ENCODE results near the gene ANO8. TPM values are rescaled to one million over a fixed set of nuclear protein-coding genes. Genes with fewer than 3 reads are reported as not detected.

The ANO8 gene
- total RNA-seq, 1 experiment from 2014 or later: 12.1 TPM

- Histone ChIP-seq H3K4me3 (ENCODE audit: low read length) (peak overlapping the region; percentile 93), H2AFZ (ENCODE audit: low read length) (peak overlapping the region; percentile 78), H3K36me3 (ENCODE audit: low read depth, low read length) (peaks cover 8% of the 10 kb centered on the region), H3K9me2 (replicated peaks; ENCODE audit: low read length) (no peaks in the 10 kb centered on the region), H3K9me3 (ENCODE audit: low read length) (no peaks in the 10 kb centered on the region), H3K4me1 (ENCODE audit: insufficient read depth, low read length) (peaks cover 18% of the 10 kb centered on the region), H3K27ac (ENCODE audit: low read length) (no peak overlapping the region), H3F3A (ENCODE audit: low read length, unreplicated experiment) (no peaks in the 10 kb centered on the region), H3K4me2 (ENCODE audit: low read length) (peak overlapping the region; percentile 93), H4K20me1 (ENCODE audit: low read length) (no peaks in the 10 kb centered on the region), H3K79me2 (ENCODE audit: low read length) (peaks cover 22% of the 10 kb centered on the region), H3K9ac (ENCODE audit: low read length) (peak overlapping the region; percentile 85; the same call in 1 of the 2 replicates), H3K27me3 (ENCODE audit: low read length) (no peaks in the 10 kb centered on the region)
- intact Hi-C loops (cut with micrococcal nuclease): no loop called here
- DNase-seq (peak; percentile 21), ATAC-seq (no peak)
- no peak for TF ChIP-seq EZH2 (IDR thresholded peaks at IDR 0.05; ENCODE audit: low read length, unreplicated experiment)
- TF ChIP-seq EZH2phosphoT487 (IDR thresholded peaks at IDR 0.05; ENCODE audit: borderline replicate concordance, low read length): no peak
- TF ChIP-seq, protein P1, sequence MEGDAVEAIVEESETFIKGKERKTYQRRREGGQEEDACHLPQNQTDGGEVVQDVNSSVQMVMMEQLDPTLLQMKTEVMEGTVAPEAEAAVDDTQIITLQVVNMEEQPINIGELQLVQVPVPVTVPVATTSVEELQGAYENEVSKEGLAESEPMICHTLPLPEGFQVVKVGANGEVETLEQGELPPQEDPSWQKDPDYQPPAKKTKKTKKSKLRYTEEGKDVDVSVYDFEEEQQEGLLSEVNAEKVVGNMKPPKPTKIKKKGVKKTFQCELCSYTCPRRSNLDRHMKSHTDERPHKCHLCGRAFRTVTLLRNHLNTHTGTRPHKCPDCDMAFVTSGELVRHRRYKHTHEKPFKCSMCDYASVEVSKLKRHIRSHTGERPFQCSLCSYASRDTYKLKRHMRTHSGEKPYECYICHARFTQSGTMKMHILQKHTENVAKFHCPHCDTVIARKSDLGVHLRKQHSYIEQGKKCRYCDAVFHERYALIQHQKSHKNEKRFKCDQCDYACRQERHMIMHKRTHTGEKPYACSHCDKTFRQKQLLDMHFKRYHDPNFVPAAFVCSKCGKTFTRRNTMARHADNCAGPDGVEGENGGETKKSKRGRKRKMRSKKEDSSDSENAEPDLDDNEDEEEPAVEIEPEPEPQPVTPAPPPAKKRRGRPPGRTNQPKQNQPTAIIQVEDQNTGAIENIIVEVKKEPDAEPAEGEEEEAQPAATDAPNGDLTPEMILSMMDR (conservative IDR thresholded peaks at IDR 0.05; ENCODE audit: low read depth, low read length): no peak
- ChIA-PET CTCF (interaction anchor here (0.6 kb wide), 1 partner anchor 18 kb away, joined by 7 read pairs; no protein-coding TSS in a partner anchor), POLR2A (ENCODE audit: unreplicated experiment) (interaction anchor here (0.9 kb wide), 1 partner anchor 26 kb away, joined by 4 read pairs; the partner anchor contains the start of gene DDA1)
- BruUV-seq (replicated peaks): no TSS peak
These were observed 920 bp upstream of the ANO8 start for GRCh38 chr19:17335575-17335974.

- Histone ChIP-seq H3K4me3 (ENCODE audit: low read length) (peak overlapping the region; percentile 93), H3K9me2 (replicated peaks; ENCODE audit: low read length) (no peaks in the 10 kb centered on the region), H3K9ac (ENCODE audit: low read length) (peak overlapping the region; percentile 85), H2AFZ (ENCODE audit: low read length) (peak overlapping the region; percentile 78), H3K4me2 (ENCODE audit: low read length) (peak overlapping the region; percentile 93), H3K36me3 (ENCODE audit: low read depth, low read length) (peaks cover 8% of the 10 kb centered on the region), H4K20me1 (ENCODE audit: low read length) (no peaks in the 10 kb centered on the region), H3K27me3 (ENCODE audit: low read length) (no peaks in the 10 kb centered on the region), H3K4me1 (ENCODE audit: insufficient read depth, low read length) (peaks cover 18% of the 10 kb centered on the region), H3K9me3 (ENCODE audit: low read length) (no peaks in the 10 kb centered on the region), H3K79me2 (ENCODE audit: low read length) (peaks cover 14% of the 10 kb centered on the region), H3K27ac (ENCODE audit: low read length) (peak overlapping the region; percentile 58), H3F3A (ENCODE audit: low read length, unreplicated experiment) (no peaks in the 10 kb centered on the region)
- DNase-seq: peak; percentile 88
- ChIA-PET POLR2A (ENCODE audit: unreplicated experiment) (interaction anchor here (0.6 to 2.0 kb wide), 2 partner anchors 24 to 86 kb away, joined by 3 to 11 read pairs; partner anchors contain the start of genes DDA1 and MVB12A), CTCF (no interaction called here)
- intact Hi-C loops (cut with micrococcal nuclease): loop anchor here (1.0 kb wide), 2 partner anchors 25 to 29 kb away; partner anchors contain the start of genes DDA1 and MRPL34
- no TSS peak for BruUV-seq (replicated peaks)
- TF ChIP-seq EZH2phosphoT487 (IDR thresholded peaks at IDR 0.05; ENCODE audit: borderline replicate concordance, low read length): no peak
- peak; percentile 42 for ATAC-seq
These were observed 843 bp downstream of the ANO8 start for GRCh38 chr19:17333611-17334413.

GRCh38 chr19:17332677-17333581, 1.7 kb downstream of the ANO8 start:
- no peaks in the 10 kb centered on the region for H3K9me2 ChIP-seq (replicated peaks; ENCODE audit: low read length)
- intact Hi-C loops (cut with micrococcal nuclease): no loop called here
- H3K9ac ChIP-seq (ENCODE audit: low read length): no peak overlapping the region
- H3K4me1 ChIP-seq (ENCODE audit: insufficient read depth, low read length): peaks cover 10% of the 10 kb centered on the region
- H3K4me3 ChIP-seq (ENCODE audit: low read length): no peak overlapping the region
- ChIA-PET CTCF (no interaction called here), POLR2A (ENCODE audit: unreplicated experiment) (interaction anchor here (2.0 kb wide), 1 partner anchor 23 kb away, joined by 11 read pairs; the partner anchor contains the start of gene DDA1)
- no peak overlapping the region for H3K27ac ChIP-seq (ENCODE audit: low read length)
- no TSS peak for BruUV-seq (replicated peaks)
- H3K27me3 ChIP-seq (ENCODE audit: low read length): no peaks in the 10 kb centered on the region
- H3K36me3 ChIP-seq (ENCODE audit: low read depth, low read length): peaks cover 6% of the 10 kb centered on the region
- no peak overlapping the region for H3K4me2 ChIP-seq (ENCODE audit: low read length)
- peak; percentile 76 for DNase-seq
- ATAC-seq: no peak
- peaks cover 5% of the 10 kb centered on the region for H3K79me2 ChIP-seq (ENCODE audit: low read length)
- H3F3A ChIP-seq (ENCODE audit: low read length, unreplicated experiment): no peaks in the 10 kb centered on the region
- TF ChIP-seq, protein P1 (conservative IDR thresholded peaks at IDR 0.05; ENCODE audit: low read depth, low read length): no peak
- no peak for TF ChIP-seq EZH2phosphoT487 (IDR thresholded peaks at IDR 0.05; ENCODE audit: borderline replicate concordance, low read length)
- no peak for TF ChIP-seq EZH2 (IDR thresholded peaks at IDR 0.05; ENCODE audit: low read length, unreplicated experiment)
- no peaks in the 10 kb centered on the region for H4K20me1 ChIP-seq (ENCODE audit: low read length)
- H2AFZ ChIP-seq (ENCODE audit: low read length): no peak overlapping the region
- H3K9me3 ChIP-seq (ENCODE audit: low read length): no peaks in the 10 kb centered on the region
